OCI-LY1 (cell line): Measurements from ENCODE around the gene CTIF.

Source experiments
- CTCF ChIP-seq: fragments of 200-600 bp; sonication (generic), shearing (Covaris generic); IDR thresholded peaks from 2 replicates; pipeline ENCODE4 v1.5.1; 2017; ENCODE audit warnings: mild to moderate bottlenecking, antibody characterized with exemption, low read length, moderate library complexity, mixed read lengths
- EZH2 ChIP-seq: fragments of 200-600 bp; sonication (generic), shearing (Covaris generic); IDR thresholded peaks from 2 replicates; pipeline ENCODE4 v1.8.0; 2017; ENCODE audit warnings: borderline replicate concordance, mixed run types, mild to moderate bottlenecking, antibody characterized with exemption, low read length, moderate library complexity, mixed read lengths

DNA sequence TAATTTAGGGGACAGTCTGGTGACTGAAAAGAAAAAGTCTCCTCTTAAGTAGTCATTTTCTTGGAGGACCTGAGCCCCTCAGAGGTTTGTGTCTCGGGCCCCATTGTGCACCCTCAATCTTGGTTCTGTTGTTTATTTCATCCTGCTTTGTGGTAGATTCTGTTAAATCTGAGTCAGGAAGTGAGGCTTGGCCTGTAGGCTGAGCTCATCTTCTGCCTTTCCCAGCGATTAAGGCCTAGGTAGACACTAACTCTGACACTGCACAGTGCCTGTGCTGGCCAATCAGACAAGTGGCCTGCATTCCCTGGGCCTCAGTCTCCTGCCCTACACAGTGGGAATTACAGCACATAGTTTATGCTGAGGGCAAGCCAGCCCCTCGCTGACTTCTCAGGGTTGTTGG, 80.2 kb downstream of the CTIF start:
- TF ChIP-seq CTCF (no peak), EZH2 (no peak)
